DOHH2 (cell line): ENCODE measurements around the gene PCMT1.

Experiments used
- CTCF ChIP-seq: fragments of 200-600 bp; sonication (generic); IDR thresholded peaks from one replicate; pipeline ENCODE4 v1.5.1; 2014; ENCODE audit warnings: antibody characterized with exemption, mild to moderate bottlenecking, low read depth, low read length; ENCODE audit not compliant: poor library complexity, severe bottlenecking
- EZH2phosphoT487 ChIP-seq: fragments of 200-600 bp; sonication (generic); IDR thresholded peaks from 2 replicates; pipeline ENCODE4 v1.6.1; 2017; ENCODE audit warnings: borderline replicate concordance, mild to moderate bottlenecking, antibody characterized with exemption, low read length, moderate library complexity, mixed read lengths

GRCh38 chr6:149725785-149726184, 23.8 kb upstream of the PCMT1 start:
- TF ChIP-seq CTCF: no peak
- TF ChIP-seq EZH2phosphoT487: no peak
